Measurements from ENCODE around the gene LDLRAD3.

LDLRAD3 gene

DNA sequence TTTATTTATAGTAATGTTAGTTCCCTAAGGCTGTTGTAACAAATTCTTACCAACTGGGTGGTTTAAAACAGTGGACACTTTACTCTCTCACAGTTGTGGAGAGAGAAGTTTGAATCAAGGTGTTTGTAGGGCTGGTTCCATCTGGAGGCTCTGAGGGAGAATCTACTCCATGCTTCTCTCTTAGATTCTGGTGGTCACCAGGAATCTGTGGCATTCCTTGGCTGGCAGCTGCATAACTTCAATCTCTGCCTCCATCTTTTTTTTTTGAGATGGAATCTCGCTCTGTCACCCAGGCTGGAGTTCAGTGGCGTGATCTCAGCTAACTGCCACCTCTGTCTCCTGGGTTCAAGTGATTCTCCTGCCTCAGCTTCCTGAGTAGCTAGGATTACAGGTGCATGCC is 46.3 kb downstream of the LDLRAD3 start:
- TF ChIP-seq, protein P1, sequence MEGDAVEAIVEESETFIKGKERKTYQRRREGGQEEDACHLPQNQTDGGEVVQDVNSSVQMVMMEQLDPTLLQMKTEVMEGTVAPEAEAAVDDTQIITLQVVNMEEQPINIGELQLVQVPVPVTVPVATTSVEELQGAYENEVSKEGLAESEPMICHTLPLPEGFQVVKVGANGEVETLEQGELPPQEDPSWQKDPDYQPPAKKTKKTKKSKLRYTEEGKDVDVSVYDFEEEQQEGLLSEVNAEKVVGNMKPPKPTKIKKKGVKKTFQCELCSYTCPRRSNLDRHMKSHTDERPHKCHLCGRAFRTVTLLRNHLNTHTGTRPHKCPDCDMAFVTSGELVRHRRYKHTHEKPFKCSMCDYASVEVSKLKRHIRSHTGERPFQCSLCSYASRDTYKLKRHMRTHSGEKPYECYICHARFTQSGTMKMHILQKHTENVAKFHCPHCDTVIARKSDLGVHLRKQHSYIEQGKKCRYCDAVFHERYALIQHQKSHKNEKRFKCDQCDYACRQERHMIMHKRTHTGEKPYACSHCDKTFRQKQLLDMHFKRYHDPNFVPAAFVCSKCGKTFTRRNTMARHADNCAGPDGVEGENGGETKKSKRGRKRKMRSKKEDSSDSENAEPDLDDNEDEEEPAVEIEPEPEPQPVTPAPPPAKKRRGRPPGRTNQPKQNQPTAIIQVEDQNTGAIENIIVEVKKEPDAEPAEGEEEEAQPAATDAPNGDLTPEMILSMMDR (conservative IDR thresholded peaks at IDR 0.05; ENCODE audit: low read length) = no peak
- TF ChIP-seq EZH2phosphoT487 (IDR thresholded peaks at IDR 0.05; ENCODE audit: borderline replicate concordance) = no peak
- no peak overlapping the region for H3K4me3 ChIP-seq (ENCODE audit: low read length, poor library complexity, severe bottlenecking)
- no peaks in the 10 kb centered on the region for H3K79me2 ChIP-seq (ENCODE audit: insufficient read depth, low read length)
- H3K9me2 ChIP-seq (replicated peaks; ENCODE audit: low read depth, low read length) = no peaks in the 10 kb centered on the region
- H3F3A ChIP-seq (ENCODE audit: low read depth) = no peaks in the 10 kb centered on the region
- H3K9ac ChIP-seq (ENCODE audit: low read depth, low read length, poor library complexity, severe bottlenecking) = no peak overlapping the region
- H4K20me1 ChIP-seq (ENCODE audit: insufficient read depth, low read length, poor library complexity, severe bottlenecking) = no peaks in the 10 kb centered on the region
- H3K4me2 ChIP-seq (ENCODE audit: low read depth, low read length, poor library complexity, severe bottlenecking) = no peak overlapping the region
- H3K27me3 ChIP-seq (ENCODE audit: insufficient read depth, low read length, poor library complexity, severe bottlenecking) = no peaks in the 10 kb centered on the region
- no peaks in the 10 kb centered on the region for H3K36me3 ChIP-seq (ENCODE audit: insufficient read depth, low read length)
- H3K4me1 ChIP-seq (ENCODE audit: insufficient read depth, low read length, poor library complexity, severe bottlenecking) = peaks cover 30% of the 10 kb centered on the region
- peaks cover under 1% of the 10 kb centered on the region; the same call in 1 of the 2 replicates for H3K9me3 ChIP-seq (ENCODE audit: insufficient read depth, low read depth, low read length)
- H2AFZ ChIP-seq (ENCODE audit: low read length) = no peak overlapping the region

DNA sequence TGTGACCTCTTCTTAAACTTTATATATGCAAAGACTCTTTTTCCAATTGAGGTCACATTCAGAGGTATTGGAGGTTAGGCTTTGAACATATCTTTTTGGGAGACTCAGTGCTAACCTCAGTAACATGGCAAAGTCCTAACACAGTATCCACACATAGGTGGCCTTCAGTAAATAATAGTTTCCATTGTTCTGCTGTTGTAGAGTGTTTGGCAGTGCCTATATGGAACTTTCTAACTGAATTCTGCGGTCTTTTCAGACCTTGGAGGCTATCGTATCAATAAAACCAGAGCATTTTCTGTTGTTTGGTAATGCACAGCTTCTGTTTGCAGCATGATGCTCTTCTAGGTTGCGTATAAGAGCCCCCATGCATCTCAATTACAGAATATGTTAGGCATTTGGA is 47.0 kb downstream of the LDLRAD3 start:
- no peaks in the 10 kb centered on the region for H3K36me3 ChIP-seq (ENCODE audit: insufficient read depth, low read length)
- H3K79me2 ChIP-seq (ENCODE audit: insufficient read depth, low read length) = no peaks in the 10 kb centered on the region
- TF ChIP-seq, protein P1 (conservative IDR thresholded peaks at IDR 0.05; ENCODE audit: low read length) = no peak
- TF ChIP-seq EZH2phosphoT487 (IDR thresholded peaks at IDR 0.05; ENCODE audit: borderline replicate concordance) = no peak
- no peak overlapping the region for H3K4me2 ChIP-seq (ENCODE audit: low read depth, low read length, poor library complexity, severe bottlenecking)
- H3K4me3 ChIP-seq (ENCODE audit: low read length, poor library complexity, severe bottlenecking) = no peak overlapping the region
- no peaks in the 10 kb centered on the region for H3K27me3 ChIP-seq (ENCODE audit: insufficient read depth, low read length, poor library complexity, severe bottlenecking)
- H3F3A ChIP-seq (ENCODE audit: low read depth) = no peaks in the 10 kb centered on the region
- H4K20me1 ChIP-seq (ENCODE audit: insufficient read depth, low read length, poor library complexity, severe bottlenecking) = no peaks in the 10 kb centered on the region
- no peak overlapping the region for H2AFZ ChIP-seq (ENCODE audit: low read length)
- H3K9me3 ChIP-seq (ENCODE audit: insufficient read depth, low read depth, low read length) = 0 out of 2 replicates have a peak, but pooled peaks cover 4% of the 10 kb centered on the region
- no peak overlapping the region for H3K9ac ChIP-seq (ENCODE audit: low read depth, low read length, poor library complexity, severe bottlenecking)
- H3K4me1 ChIP-seq (ENCODE audit: insufficient read depth, low read length, poor library complexity, severe bottlenecking) = peaks cover 30% of the 10 kb centered on the region
- no peaks in the 10 kb centered on the region for H3K9me2 ChIP-seq (replicated peaks; ENCODE audit: low read depth, low read length)

DNA sequence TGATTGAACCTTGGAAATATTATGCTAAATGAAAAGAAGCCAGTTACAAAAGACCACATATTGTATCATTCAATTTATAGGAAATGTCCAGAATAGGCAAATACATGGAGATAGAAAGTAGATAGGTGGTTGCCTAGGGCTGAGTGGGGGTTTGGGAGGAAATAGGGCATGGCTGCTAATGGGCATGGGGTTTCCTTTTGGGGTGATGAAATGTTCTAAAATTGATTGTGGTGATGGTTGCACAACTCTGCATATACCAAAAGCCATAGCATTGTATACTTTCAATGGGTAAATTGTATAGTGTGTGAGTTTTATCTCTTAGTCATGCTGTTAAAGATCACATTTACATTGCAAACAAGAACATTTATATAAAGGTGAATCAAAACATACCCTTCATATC is 48.7 kb downstream of the LDLRAD3 start:
- H3K4me3 ChIP-seq (ENCODE audit: low read length, poor library complexity, severe bottlenecking) = no peak overlapping the region
- H3K27me3 ChIP-seq (ENCODE audit: insufficient read depth, low read length, poor library complexity, severe bottlenecking) = no peaks in the 10 kb centered on the region
- no peak overlapping the region for H2AFZ ChIP-seq (ENCODE audit: low read length)
- H3K9ac ChIP-seq (ENCODE audit: low read depth, low read length, poor library complexity, severe bottlenecking) = no peak overlapping the region
- TF ChIP-seq, protein P1 (conservative IDR thresholded peaks at IDR 0.05; ENCODE audit: low read length) = no peak
- no peak for TF ChIP-seq EZH2phosphoT487 (IDR thresholded peaks at IDR 0.05; ENCODE audit: borderline replicate concordance)
- no peaks in the 10 kb centered on the region for H3K79me2 ChIP-seq (ENCODE audit: insufficient read depth, low read length)
- H4K20me1 ChIP-seq (ENCODE audit: insufficient read depth, low read length, poor library complexity, severe bottlenecking) = no peaks in the 10 kb centered on the region
- H3K9me2 ChIP-seq (replicated peaks; ENCODE audit: low read depth, low read length) = no peaks in the 10 kb centered on the region
- H3K36me3 ChIP-seq (ENCODE audit: insufficient read depth, low read length) = no peaks in the 10 kb centered on the region
- peak overlapping the region; percentile 38 for H3K4me2 ChIP-seq (ENCODE audit: low read depth, low read length, poor library complexity, severe bottlenecking)
- H3F3A ChIP-seq (ENCODE audit: low read depth) = no peaks in the 10 kb centered on the region
- H3K9me3 ChIP-seq (ENCODE audit: insufficient read depth, low read depth, low read length) = 0 out of 2 replicates have a peak, but pooled peaks cover 4% of the 10 kb centered on the region
- peaks cover 30% of the 10 kb centered on the region for H3K4me1 ChIP-seq (ENCODE audit: insufficient read depth, low read length, poor library complexity, severe bottlenecking)

Data from Loucy (cell line).